IPS-11a (cell line): ENCODE measurements around the gene RNMT.

ENCODE experiments used
- H3K4me3 ChIP-seq: one replicate; pipeline ENCODE4 v1.5.1; 2013; ENCODE audit warnings: low read depth, low read length, control low read depth

RNMT gene

DNA sequence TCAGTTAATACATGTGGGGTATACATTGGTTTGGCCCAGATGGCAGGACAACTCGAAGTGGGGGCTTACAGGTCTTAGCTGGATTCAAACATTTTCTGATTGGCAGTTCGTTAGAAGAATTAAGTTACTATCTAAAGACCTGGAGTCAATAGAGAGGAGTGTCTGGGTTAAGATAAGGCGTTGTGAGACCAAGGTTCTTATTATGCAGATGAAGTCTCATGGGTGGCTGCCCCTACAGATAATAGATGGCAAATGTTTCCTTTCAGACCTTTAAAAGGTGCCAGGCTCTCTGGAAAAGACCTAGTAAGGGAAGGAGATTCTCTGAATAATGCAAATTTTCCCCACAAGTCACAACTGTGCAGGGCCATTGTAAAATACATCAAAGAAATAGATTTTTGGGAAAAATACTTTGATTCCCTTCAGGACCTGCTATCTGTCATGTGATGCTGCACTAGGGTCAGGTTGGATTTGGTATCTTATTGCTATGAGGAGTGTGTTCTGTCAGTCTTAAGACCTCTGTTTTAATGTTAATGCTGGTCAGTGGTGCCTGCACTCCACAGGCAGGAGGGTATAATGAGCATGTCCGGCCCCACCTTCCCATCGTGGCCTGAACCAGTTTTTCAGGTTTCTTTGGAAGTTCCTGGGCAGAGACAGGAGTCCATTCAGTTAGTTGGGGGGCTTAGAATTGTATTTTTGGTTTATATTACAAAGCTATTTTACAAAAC is 83.2 kb downstream of the RNMT start:
- H3K4me3 ChIP-seq: no peak overlapping the region

GRCh38 chr18:13810950-13811485 is 84.5 kb downstream of the RNMT start:
- H3K4me3 ChIP-seq: no peak overlapping the region

GRCh38 chr18:13811993-13812392 is 85.5 kb downstream of the RNMT start:
- H3K4me3 ChIP-seq: no peak overlapping the region

DNA sequence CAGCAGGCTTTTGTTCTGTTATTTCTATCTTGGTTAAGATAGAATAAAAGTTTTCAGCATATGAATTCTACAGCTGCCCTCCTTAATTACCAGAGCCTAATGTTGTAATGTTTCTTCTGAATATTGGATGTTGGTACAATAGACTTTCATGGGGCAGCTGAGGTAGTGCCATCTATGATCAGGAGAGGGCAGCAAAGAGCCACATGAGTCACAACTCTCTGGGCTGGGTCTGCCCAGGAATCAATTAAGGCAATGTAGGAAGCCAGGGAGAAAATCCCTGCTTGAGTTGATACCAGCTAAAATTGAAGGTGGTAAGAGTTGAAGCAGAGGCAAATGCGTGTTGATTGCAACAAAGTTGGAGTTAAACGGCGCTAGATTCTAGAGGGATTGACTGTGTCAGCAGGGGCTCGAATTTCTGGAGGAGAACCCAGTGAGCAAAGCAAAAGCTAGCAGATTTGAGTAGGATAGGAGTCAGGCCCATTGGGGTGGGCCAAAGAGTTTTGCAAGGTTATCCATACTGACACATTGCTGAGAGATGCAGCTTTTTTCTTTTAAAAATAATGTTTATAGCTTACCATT is 86.9 kb downstream of the RNMT start:
- no peak overlapping the region for H3K4me3 ChIP-seq
